ENCODE data around the gene CYP2D6.
"Not testable (repeated sequence)": the region's sequence is repeated elsewhere in the genome, so short reads cannot be mapped to it uniquely, and the experiment has no call there.

Gene CYP2D6

DNA sequence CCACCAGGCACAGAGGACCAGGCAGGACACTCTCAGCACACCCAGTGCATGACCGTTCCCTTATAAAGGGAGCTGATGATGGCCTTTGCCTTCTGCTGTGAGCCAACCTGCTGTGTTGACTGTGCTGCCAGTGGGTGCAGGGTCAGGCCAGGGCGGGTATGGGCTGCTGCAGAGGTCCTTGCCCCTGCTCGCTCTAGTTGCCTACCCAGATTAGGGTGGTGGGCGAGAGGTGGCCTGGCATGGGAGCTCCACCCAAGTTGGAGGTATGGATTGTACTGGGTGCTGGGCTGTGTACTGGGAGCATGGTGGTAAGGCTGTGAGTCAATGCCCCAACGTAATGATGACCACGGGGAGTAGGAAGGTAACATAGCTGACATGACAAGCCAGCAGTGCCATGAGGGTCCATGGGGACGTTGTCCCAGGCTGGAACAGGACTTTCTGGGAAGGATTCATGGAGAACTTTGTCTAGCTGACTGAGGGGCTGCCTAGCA is 24.5 kb upstream of the CYP2D6 start:
- Histone ChIP-seq H3K27ac (ENCODE audit: low read length) (no peak overlapping the region), H3K9me3 (ENCODE audit: insufficient read depth, low read depth, low read length) (no peaks in the 10 kb centered on the region), H3K4me3 (ENCODE audit: low read length) (no peak overlapping the region), H3K27me3 (ENCODE audit: insufficient read depth, low read length) (no peaks in the 10 kb centered on the region), H3K4me1 (ENCODE audit: insufficient read depth, low read length) (no peaks in the 10 kb centered on the region), H3K9ac (ENCODE audit: low read depth, low read length) (no peak overlapping the region), H3K36me3 (ENCODE audit: insufficient read depth, low read depth, low read length) (peaks cover 16% of the 10 kb centered on the region)

DNA sequence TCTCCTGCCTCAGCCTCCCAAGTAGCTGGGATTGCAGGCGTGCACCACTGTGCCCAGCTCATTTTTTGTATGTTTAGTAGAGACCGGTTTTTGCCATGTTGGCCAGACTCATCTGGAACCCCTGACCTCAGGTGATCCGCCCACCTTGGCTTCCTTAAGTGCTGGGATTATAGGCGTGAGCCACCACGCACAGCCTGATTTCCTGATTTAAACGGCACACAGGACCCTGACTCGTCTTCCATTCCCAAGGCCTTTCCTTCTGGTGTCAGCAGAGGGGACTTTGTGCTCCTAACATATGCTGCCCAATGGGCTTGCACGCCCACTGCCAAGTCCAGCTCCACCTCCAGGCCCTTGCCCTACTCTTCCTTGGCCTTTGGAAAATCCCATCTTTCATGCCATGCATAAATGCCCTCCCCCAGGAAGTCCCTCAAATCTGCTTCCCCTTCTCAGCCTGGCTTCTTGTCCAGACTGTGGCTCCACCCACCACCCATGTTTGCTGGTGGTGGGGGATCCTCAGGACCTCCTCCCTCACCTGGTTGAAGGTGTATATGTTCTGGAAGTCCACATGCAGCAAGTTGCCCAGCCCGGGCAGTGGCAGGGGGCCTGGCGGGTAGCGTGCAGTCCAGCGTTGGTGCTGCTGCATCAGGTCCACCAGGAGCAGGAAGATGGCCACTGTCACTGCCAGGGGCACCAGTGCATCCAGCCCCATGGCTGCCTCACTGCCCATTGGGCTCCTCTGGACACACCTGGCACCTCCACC is 23.9 kb upstream of the CYP2D6 start:
- no peak overlapping the region for H3K27ac ChIP-seq (ENCODE audit: low read length)
- H3K36me3 ChIP-seq (ENCODE audit: insufficient read depth, low read depth, low read length): peaks cover 16% of the 10 kb centered on the region
- H3K9ac ChIP-seq (ENCODE audit: low read depth, low read length): no peak overlapping the region

DNA sequence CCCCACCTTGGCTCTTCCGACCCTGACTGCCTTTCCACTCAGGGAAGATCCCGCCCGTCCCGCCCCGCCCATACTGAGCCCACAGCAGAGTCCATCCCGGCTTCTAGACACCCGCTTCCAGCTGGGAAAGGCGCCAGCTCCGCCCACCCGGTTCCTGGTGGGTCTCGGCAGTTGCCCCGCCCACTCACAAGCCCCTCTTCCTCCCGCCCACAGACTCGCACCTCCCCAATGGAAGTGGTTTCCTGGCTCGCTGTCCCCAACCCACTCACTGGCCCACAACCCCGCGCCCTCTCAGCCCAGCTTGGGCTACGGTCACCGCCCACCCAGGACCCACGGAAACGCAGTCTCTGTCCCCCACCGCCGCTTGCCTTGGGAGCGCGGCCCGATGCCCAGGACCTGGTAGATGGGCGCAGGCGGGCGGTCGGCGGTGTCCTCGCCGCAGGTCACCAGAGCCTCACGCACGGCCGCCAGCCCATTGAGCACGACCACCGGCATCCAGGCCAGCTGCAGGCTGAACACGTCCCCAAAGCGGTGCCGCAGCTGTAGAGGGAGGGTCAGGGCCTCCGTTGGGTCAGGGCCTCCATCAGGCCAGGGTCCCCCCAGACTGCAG is 22.2 kb upstream of the CYP2D6 start:
- Histone ChIP-seq H3K4me1 (ENCODE audit: insufficient read depth, low read length) (no peaks in the 10 kb centered on the region), H3K27ac (ENCODE audit: low read length) (no peak overlapping the region), H3K9me3 (ENCODE audit: insufficient read depth, low read depth, low read length) (no peaks in the 10 kb centered on the region), H3K36me3 (ENCODE audit: insufficient read depth, low read depth, low read length) (peaks cover 14% of the 10 kb centered on the region), H3K27me3 (ENCODE audit: insufficient read depth, low read length) (no peaks in the 10 kb centered on the region), H3K9ac (ENCODE audit: low read depth, low read length) (no peak overlapping the region), H3K4me3 (ENCODE audit: low read length) (no peak overlapping the region)

More for the DNA sequence above, 23.9 kb upstream of the CYP2D6 start:
- Histone ChIP-seq H3K4me1 (ENCODE audit: insufficient read depth, low read length) (no peaks in the 10 kb centered on the region), H3K9me3 (ENCODE audit: insufficient read depth, low read depth, low read length) (no peaks in the 10 kb centered on the region), H3K4me3 (ENCODE audit: low read length) (no peak overlapping the region), H3K27me3 (ENCODE audit: insufficient read depth, low read length) (no peaks in the 10 kb centered on the region)

DNA sequence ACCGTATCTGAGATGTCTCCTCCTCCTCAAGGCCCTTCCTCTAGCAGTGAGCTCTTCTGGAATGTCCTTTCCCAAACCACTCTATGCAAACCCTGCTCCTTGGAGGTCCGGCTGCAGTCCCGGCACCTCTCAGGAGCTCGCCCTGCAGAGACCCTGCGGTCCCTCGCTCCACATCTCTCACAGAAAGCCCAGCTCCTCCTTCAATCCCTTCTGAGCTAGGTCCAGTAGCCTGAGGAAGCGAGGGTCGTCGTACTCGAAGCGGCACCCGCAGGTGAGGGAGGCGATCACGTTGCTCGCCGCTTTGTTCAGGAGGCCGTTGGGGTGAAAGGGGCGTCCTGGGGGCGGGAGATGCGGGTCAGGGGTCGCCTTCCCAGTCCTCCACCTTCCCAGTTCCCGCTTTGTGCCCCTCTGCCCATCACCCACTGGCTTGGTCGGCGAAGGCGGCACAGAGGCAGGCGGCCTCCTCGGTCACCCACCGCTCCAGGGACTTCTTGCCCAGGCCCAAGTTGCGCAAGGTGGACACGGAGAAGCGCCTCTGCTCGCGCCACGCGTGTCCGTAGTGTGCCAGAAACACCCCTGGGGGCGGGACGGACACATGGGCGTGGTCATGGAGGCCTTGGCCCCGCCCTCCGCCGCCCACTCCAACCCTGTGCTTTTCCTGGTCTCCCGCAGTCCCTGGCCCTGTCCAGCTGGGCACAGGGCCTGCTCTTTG is 21.5 kb upstream of the CYP2D6 start:
- Histone ChIP-seq H3K4me1 (ENCODE audit: insufficient read depth, low read length) (no peaks in the 10 kb centered on the region), H3K9me3 (ENCODE audit: insufficient read depth, low read depth, low read length) (no peaks in the 10 kb centered on the region), H3K4me3 (ENCODE audit: low read length) (no peak overlapping the region), H3K9ac (ENCODE audit: low read depth, low read length) (no peak overlapping the region), H3K36me3 (ENCODE audit: insufficient read depth, low read depth, low read length) (peaks cover 12% of the 10 kb centered on the region), H3K27me3 (ENCODE audit: insufficient read depth, low read length) (no peaks in the 10 kb centered on the region), H3K27ac (ENCODE audit: low read length) (no peak overlapping the region)

DNA sequence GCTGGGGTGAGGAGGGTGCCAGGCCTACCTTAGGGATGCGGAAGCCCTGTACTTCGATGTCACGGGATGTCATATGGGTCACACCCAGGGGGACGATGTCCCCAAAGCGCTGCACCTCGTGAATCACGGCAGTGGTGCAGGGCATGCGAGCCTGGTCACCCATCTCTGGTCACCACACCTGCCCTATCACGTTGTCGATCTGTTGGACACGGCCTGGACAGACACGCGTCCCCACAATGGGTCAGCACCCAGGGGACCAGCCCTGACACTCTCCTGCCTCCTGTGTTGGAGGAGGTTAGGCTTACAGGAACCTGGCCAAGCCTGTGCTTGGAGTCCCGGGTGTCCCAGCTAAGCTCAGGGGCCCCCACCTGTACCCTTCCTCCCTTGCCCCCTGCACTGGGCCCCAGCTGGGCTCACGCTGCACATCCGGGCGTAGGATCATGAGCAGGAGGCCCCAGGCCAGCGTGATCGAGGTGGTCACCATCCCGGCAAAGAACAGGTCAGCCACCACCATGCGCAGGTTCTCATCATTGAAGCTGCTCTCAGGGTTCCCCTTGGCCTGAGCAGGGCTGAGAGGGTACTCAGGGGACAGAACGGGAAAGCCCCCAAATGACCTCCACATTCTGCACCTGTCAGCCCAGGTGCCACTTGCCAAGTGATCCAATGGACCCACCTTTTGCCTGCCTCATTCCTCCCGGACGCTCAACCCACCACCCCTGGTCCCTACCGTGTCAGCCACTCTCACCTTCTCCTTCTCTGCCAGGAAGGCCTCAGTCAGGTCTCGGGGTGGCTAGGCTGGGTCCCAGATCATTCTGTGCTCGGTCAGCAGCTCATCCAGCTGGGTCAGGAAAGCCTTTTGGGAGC is 20.3 kb upstream of the CYP2D6 start:
- H3K4me3 ChIP-seq (ENCODE audit: low read length): no peak overlapping the region
- H3K4me1 ChIP-seq (ENCODE audit: insufficient read depth, low read length): no peaks in the 10 kb centered on the region
- H3K9ac ChIP-seq (ENCODE audit: low read depth, low read length): no peak overlapping the region
- no peak overlapping the region for H3K27ac ChIP-seq (ENCODE audit: low read length)
- no peaks in the 10 kb centered on the region for H3K9me3 ChIP-seq (ENCODE audit: insufficient read depth, low read depth, low read length)
- H3K36me3 ChIP-seq (ENCODE audit: insufficient read depth, low read depth, low read length): peaks cover 7% of the 10 kb centered on the region
- no peaks in the 10 kb centered on the region for H3K27me3 ChIP-seq (ENCODE audit: insufficient read depth, low read length)

DNA sequence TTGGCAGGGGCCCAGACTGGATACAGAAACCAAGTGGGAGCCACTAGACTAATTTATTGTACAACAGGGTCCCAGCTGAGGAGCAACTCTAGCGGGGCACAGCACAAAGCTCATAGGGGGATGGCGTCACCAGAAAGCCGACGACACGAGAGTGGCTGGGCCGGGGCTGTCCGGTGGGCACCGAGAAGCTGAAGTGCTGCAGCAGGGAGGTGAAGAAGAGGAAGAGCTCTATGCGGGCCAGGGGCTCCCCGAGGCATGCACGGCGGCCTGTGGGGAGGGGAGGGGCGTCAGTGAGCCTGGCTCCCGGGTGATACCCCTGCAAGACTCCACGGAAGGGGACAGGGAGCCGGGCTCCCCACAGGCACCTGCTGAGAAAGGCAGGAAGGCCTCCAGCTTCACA is 19.2 kb upstream of the CYP2D6 start:
- H3K27me3 ChIP-seq (ENCODE audit: insufficient read depth, low read length); H3K36me3 ChIP-seq (ENCODE audit: insufficient read depth, low read depth, low read length); H3K4me1 ChIP-seq (ENCODE audit: insufficient read depth, low read length); H3K4me3 ChIP-seq (ENCODE audit: low read length); H3K9me3 ChIP-seq (ENCODE audit: insufficient read depth, low read depth, low read length); H3K27ac ChIP-seq (ENCODE audit: low read length); H3K9ac ChIP-seq (ENCODE audit: low read depth, low read length): not testable (repeated sequence)

DNA sequence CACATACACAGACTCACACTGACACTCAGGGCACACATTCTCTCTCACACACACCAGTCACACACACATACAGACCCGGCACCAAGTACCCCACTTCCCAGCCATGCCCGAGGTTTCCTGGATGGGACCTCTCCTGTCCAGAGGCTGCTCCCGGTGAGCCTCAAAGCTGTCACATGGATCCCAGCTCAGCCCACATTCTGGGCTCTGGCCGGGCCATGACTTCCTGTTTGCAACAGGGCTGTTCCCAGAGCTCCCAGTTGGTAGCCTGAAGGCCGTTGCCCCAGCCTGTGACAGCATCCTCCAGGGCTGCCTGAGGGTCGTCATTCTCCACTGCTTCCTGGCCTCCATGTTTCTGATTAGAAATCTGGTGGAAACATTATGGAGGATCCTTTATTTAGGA is 14.6 kb upstream of the CYP2D6 start:
- no peak overlapping the region for H3K9ac ChIP-seq (ENCODE audit: low read depth, low read length)
- H3K36me3 ChIP-seq (ENCODE audit: insufficient read depth, low read depth, low read length): 0 out of 2 replicates have a peak, but pooled peaks cover 4% of the 10 kb centered on the region
- no peak overlapping the region for H3K4me3 ChIP-seq (ENCODE audit: low read length)
- no peaks in the 10 kb centered on the region for H3K9me3 ChIP-seq (ENCODE audit: insufficient read depth, low read depth, low read length)
- no peaks in the 10 kb centered on the region for H3K27me3 ChIP-seq (ENCODE audit: insufficient read depth, low read length)
- no peaks in the 10 kb centered on the region for H3K4me1 ChIP-seq (ENCODE audit: insufficient read depth, low read length)
- H3K27ac ChIP-seq (ENCODE audit: low read length): no peak overlapping the region

DNA sequence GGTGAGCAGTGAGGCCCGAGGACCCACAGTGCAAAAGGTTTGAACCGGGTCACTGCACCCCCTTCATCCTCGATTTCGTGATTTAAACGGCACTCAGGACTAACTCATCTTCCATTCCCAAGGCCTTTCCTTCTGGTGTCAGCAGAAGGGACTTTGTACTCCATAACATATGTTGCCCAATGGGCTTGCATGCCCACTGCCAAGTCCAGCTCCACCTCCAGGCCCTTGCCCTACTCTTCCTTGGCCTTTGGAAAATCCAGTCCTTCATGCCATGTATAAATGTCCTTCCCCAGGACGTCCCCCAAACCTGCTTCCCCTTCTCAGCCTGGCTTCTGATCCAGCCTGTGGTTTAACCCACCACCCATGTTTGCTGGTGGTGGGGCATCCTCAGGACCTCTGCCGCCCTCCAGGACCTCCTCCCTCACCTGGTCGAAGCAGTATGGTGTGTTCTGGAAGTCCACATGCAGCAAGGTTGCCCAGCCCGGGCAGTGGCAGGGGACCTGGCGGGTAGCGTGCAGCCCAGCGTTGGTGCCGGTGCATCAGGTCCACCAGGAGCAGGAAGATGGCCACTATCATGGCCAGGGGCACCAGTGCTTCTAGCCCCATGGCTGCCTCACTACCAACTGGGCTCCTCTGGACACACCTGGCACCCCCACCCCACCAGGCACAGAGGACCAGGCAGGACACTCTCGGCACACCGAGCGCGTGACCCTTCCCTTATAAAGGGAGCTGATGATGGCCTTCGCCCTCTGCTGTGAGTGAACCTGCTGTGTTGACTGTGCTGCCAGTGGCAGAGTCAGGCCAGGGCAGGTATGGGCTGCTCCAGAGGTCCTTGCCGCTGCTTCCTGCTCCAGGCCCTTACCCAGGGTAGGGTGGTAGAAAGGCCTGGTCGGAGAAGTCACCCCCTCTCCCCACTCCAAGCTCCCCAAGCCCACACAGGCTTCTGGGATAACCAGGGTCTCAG is 13.5 kb upstream of the CYP2D6 start:
- H3K4me3 ChIP-seq (ENCODE audit: low read length); H3K4me1 ChIP-seq (ENCODE audit: insufficient read depth, low read length); H3K9me3 ChIP-seq (ENCODE audit: insufficient read depth, low read depth, low read length); H3K9ac ChIP-seq (ENCODE audit: low read depth, low read length); H3K27me3 ChIP-seq (ENCODE audit: insufficient read depth, low read length); H3K27ac ChIP-seq (ENCODE audit: low read length); H3K36me3 ChIP-seq (ENCODE audit: insufficient read depth, low read depth, low read length): not testable (repeated sequence)

DNA sequence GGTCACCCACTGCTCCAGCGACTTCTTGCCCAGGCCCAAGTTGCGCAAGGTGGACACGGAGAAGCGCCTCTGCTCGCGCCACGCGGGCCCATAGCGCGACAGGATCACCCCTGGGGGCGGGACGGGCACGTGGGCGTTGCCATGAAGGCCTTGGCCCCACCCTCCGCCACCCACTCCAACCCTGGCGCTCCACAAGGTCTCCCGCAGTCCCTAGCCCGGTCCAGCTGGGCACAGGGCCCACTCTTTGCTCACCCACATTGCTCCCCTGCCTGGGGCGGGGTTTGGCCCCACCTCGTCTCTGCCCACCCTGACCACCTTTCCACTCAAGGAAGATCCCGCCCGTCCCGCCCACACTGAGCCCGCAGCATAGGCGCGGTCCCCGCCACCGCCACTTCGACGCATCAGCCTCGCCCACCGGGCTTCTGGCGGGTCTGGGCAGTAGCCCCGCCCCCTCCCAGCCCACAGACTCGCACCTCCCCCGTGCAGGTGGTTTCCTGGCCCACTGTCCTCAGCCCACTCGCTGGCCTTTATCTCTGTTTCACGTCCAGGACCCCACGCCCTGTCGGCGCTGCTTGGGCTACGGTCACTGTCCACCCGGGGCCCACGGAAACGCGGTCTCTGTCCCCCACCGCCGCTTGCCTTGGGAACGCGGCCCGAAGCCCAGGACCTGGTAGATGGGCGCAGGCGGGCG is 12.3 kb upstream of the CYP2D6 start:
- H3K9me3 ChIP-seq (ENCODE audit: insufficient read depth, low read depth, low read length): no peaks in the 10 kb centered on the region
- no peaks in the 10 kb centered on the region for H3K27me3 ChIP-seq (ENCODE audit: insufficient read depth, low read length)
- H3K9ac ChIP-seq (ENCODE audit: low read depth, low read length): no peak overlapping the region
- H3K4me3 ChIP-seq (ENCODE audit: low read length): no peak overlapping the region
- H3K36me3 ChIP-seq (ENCODE audit: insufficient read depth, low read depth, low read length): no peaks in the 10 kb centered on the region
- H3K4me1 ChIP-seq (ENCODE audit: insufficient read depth, low read length): no peaks in the 10 kb centered on the region
- no peak overlapping the region for H3K27ac ChIP-seq (ENCODE audit: low read length)

DNA sequence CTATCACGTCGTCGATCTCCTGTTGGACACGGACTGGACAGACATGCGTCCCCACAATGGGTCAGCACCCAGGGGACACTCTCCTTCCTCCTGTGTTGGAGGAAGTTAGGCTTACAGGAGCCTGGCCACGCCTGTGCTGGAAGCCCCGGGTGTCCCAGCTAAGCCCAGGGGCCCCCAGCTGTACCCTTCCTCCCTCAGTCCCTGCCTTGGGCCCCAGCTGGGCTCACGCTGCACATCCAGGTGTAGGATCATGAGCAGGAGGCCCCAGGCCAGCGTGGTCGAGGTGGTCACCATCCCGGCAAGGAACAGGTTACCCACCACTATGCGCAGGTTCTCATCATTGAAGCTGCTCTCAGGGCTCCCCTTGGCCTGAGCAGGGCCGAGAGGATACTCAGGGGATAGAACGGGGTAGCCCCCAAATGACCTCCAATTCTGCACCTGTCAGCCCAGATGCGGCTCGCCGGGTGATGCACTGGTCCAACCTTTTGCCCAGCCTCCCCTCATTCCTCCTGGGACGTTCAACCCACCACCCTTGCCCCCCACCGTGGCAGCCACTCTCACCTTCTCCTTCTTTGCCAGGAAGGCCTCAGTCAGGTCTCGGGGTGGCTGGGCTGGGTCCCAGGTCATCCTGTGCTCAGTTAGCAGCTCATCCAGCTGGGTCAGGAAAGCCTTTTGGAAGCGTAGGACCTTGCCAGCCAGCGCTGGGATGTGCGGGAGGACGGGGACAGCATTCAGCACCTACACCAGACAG is 10.9 kb upstream of the CYP2D6 start:
- not testable (repeated sequence) for H3K36me3 ChIP-seq (ENCODE audit: insufficient read depth, low read depth, low read length); H3K9ac ChIP-seq (ENCODE audit: low read depth, low read length); H3K27ac ChIP-seq (ENCODE audit: low read length); H3K4me1 ChIP-seq (ENCODE audit: insufficient read depth, low read length); H3K27me3 ChIP-seq (ENCODE audit: insufficient read depth, low read length); H3K9me3 ChIP-seq (ENCODE audit: insufficient read depth, low read depth, low read length); H3K4me3 ChIP-seq (ENCODE audit: low read length)

Measured in iPS-20b (cell line).